GM19397 (cell line): ENCODE measurements around the gene NTRK3.
"Not testable (repeated sequence)": the region's sequence is repeated elsewhere in the genome, so short reads cannot be mapped to it uniquely, and the experiment has no call there.

Experiments
- ATAC-seq: cut with Tn5 transposase; IDR thresholded peaks from one replicate; pipeline ENCODE4 v1.9.1; 2021; ENCODE audit warnings: mild to moderate bottlenecking, moderate library complexity; ENCODE audit not compliant: unreplicated experiment

Gene NTRK3

GRCh38 chr15:88083811-88084760 lies 172.5 kb downstream of the NTRK3 start:
- ATAC-seq: no peak

GRCh38 chr15:88080616-88081015 lies 175.9 kb downstream of the NTRK3 start:
- no peak for ATAC-seq

GRCh38 chr15:88077296-88078020 lies 179.1 kb downstream of the NTRK3 start:
- ATAC-seq: no peak

GRCh38 chr15:88076328-88076727 lies 180.2 kb downstream of the NTRK3 start:
- no peak for ATAC-seq

DNA sequence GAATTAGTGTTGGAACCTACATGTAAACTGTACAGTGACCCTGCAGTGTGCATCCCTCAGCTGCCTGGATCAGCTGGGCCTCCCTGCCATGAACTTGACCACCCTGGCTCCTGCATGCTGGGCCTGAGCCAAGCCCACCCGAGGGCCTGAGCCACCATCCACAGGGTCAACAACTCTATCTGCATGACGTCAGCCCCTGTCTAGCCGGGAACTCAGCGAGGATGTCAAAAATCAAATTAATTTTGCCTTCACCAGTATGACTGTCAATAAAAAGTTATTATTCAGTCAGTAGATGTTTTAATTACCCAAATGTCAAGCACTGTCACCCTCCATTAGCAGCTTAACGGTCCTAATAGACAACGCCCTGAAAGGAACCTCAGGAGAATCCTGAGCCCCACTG lies 181.4 kb downstream of the NTRK3 start:
- no peak for ATAC-seq

- ATAC-seq: no peak
These were observed 182.2 kb downstream of the NTRK3 start for GRCh38 chr15:88074386-88074785.

- no peak for ATAC-seq
These were observed 183.2 kb downstream of the NTRK3 start for GRCh38 chr15:88073391-88073691.

DNA sequence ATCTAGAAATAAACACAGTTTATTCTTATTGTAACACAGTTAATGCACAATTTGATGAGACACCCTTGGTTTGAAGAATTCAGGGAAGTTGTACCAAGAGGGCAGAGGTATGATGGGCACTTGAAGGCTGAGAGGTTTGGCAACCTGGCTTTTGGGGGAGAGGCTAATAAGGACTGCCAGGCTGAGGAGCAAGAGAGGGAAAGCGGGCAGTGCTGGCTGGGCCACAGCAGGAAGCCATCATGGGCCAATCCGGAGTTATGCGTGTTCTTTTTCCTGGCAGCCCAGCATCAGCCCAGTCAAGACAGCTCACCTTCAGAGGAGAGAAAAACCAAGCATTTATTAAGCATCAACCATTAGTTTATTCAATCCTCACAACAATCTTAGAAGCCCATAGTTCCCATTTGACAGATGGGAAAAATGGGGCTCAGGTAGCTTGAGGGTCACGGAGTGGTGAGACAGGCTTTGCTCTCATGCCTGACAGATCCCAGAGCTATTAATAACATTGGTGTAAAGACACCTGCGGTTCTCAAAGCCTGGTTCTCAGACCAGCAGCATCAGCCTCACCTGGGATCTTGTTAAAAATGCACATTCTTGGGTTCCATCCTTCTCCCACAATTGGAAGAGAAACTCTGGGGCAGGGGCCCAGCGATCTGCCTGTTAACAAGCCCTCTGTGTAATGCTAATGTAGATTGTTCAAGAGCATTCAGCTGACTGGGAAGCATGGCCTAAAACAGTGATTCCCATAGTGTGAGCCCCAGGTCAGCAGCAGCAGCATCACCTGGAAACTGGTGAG lies 183.7 kb downstream of the NTRK3 start:
- ATAC-seq: no peak

DNA sequence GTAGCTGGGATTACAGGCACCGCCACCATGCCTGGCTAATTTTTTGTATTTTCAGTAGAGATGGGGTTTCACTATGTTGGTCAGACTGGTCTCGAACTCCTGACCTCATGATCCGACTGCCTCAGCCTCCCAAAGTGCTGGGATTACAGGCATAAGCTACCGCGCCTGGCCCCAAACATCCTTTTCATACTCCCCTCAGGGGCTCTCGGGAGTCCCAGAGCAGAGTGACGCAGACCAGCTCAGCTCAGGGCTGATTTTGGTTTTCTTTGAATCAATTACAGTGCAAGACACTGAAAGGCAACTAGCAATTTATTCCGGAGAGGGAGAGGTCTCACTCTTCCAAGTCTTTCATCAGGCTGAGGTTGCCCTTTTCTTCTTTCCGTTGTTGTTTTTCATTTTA lies 184.4 kb downstream of the NTRK3 start:
- not testable (repeated sequence) for ATAC-seq

- ATAC-seq: no peak
These were observed 185.4 kb downstream of the NTRK3 start for GRCh38 chr15:88071141-88071540.

- ATAC-seq: no peak
These were observed 187.0 kb downstream of the NTRK3 start for GRCh38 chr15:88069561-88069960.

DNA sequence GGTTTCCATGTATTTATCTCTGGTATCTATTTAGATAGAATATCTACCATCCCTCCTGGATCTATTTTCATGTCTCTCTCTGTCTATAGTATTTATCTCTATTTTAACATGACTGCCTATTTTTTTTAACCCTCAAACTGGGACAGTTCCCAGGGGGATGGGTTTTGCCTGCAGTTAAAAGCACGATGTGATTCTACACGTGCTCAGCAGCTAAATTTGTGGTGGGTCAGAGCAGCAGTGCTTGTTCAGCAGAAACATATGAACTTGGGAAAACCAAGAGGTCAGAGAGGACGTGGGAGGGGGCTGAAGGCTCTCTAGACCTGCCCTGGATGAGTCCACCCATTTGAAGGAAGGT lies 189.2 kb downstream of the NTRK3 start:
- ATAC-seq: no peak

- ATAC-seq: no peak
These were observed 189.8 kb downstream of the NTRK3 start for GRCh38 chr15:88066636-88067330.

- no peak for ATAC-seq
These were observed 195.1 kb downstream of the NTRK3 start for GRCh38 chr15:88061452-88061851.

GRCh38 chr15:88060383-88060782 lies 196.2 kb downstream of the NTRK3 start:
- ATAC-seq: no peak

DNA sequence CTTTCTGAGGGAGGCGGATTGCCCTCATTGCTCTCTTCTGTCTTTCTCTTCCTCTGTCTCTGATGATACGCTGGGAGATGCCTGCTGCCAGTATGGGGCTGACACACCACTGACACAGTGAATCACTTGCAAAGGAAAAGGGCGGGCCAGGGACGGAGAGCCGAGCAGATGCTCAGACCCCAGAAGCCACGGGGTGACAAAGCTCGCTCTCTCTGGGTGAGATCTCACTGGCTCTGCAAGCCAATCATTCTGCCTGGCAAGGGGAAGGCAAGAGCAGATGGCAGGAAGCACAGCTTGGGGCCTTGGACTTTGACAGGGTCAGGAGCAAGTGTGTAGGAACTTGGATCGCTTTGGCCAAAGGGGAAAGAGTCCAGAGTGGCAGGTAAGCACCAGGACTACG lies 198.7 kb downstream of the NTRK3 start:
- no peak for ATAC-seq

DNA sequence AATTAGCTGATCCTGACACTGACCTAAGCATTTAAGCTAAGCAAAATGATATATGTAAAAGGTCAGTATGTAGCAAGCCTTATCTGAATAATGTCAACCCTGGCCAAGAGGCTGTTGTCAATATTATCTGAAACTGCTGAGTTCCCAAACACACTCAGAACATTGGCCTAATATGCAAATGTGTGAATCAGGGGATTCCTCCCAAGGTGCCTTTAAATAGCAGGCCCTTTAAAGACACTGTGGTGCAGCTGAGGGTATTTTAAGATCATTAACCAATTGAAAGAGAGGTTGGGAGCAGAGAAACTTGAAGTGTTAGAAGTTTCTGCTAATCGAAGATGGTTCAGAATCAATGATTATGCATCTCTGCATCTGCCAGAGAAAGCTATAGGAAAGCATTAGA lies 207.0 kb downstream of the NTRK3 start:
- ATAC-seq: no peak

GRCh38 chr15:88048755-88049154 lies 207.8 kb downstream of the NTRK3 start:
- no peak for ATAC-seq

GRCh38 chr15:88048237-88048636 lies 208.3 kb downstream of the NTRK3 start:
- ATAC-seq: no peak

GRCh38 chr15:88046576-88047129 lies 209.9 kb downstream of the NTRK3 start:
- no peak for ATAC-seq

- ATAC-seq: no peak
These were observed 213.1 kb downstream of the NTRK3 start for GRCh38 chr15:88043396-88043795.
